K562 (cell line): Measurements from ENCODE around the gene CLCF1. TPM values are rescaled to one million over a fixed set of nuclear protein-coding genes. Genes with fewer than 3 reads are reported as not detected.

Source experiments
- ATF1 ChIP-seq, 2 experiments: fragments of 450-650 bp in 1 of 2; IDR thresholded peaks; 2 replicates each; pipeline ENCODE4 v1.6.1; 2016; ENCODE audit warnings: missing compliant biosample characterization in 1 of 2, missing genetic modification characterization in 1 of 2
- CBFB ChIP-seq: sonication (generic); formaldehyde crosslinking; IDR thresholded peaks from 2 replicates; pipeline ENCODE4 v1.4.0; 2020; ENCODE audit warnings: mild to moderate bottlenecking, missing genetic modification reagents
- DACH1 ChIP-seq: fragments of 450-650 bp; IDR thresholded peaks from 2 replicates; pipeline ENCODE4 v1.6.1; 2018; ENCODE audit not compliant: partially characterized antibody
- POLR2AphosphoS2 ChIP-seq: IDR thresholded peaks from 2 replicates; pipeline ENCODE4 v1.6.1; 2012; ENCODE audit warnings: low read length, improper control_type of control experiment
- POLR2B ChIP-seq: fragments of 450-650 bp; IDR thresholded peaks from 2 replicates; pipeline ENCODE4 v1.6.1; 2018; ENCODE audit warnings: low read depth; ENCODE audit not compliant: partially characterized antibody
- POLR2H ChIP-seq: IDR thresholded peaks from 2 replicates; pipeline ENCODE4 v1.6.1; 2016; ENCODE audit warnings: missing genetic modification characterization, low read depth, mild to moderate bottlenecking, control low read depth, missing compliant biosample characterization, moderate library complexity
- ZNF263 ChIP-seq: sonication (generic); formaldehyde crosslinking; IDR thresholded peaks from 2 replicates; pipeline ENCODE4 v1.8.0; 2022; ENCODE audit warnings: mild to moderate bottlenecking, missing genetic modification reagents, borderline replicate concordance
- polyA plus RNA-seq, 8 experiments: library from polyadenylated mRNA; depleted of rRNA in 4 of 8; stranded (reverse) in 5 of 8; unstranded in 3 of 8; fragments of >200 nt; fragmentation: Nextera tagmentation in 2 of 8; fragmentation: Illumina TruSeq in 1 of 8; extraction: Ambion mirVana in 2 of 8; extraction: Trizol in 1 of 8; gene quantifications; 2 replicates each; pipeline versions ENCODE4 v1.2.1 to v1.2.3, GENCODE V29; 2011 to 2014; ENCODE audit warnings: inconsistent platforms in 1 of 8, missing spikeins in 1 of 8
- total RNA-seq, 7 experiments: library from RNA; depleted of rRNA in 6 of 7; stranded (reverse); fragments of >200 nt in 6 of 7; fragmentation: Illumina TruSeq in 2 of 7; extraction: Trizol in 2 of 7; gene quantifications; 2 replicates each; pipeline versions ENCODE4 v1.2.1 to v1.2.3, GENCODE V29; 2011 to 2021; ENCODE audit warnings: low replicate concordance in 1 of 7
- TF ChIP-seq, protein P1 (sequence below), 2 experiments: fragments of 450-650 bp; formaldehyde crosslinking in 1 of 2; IDR thresholded peaks; 2 replicates each; pipeline versions ENCODE4 v1.4.0 to v1.6.1; 2014 to 2020; ENCODE audit warnings: mild to moderate bottlenecking in 2 of 2, borderline replicate concordance in 1 of 2, low read depth in 1 of 2
- TF ChIP-seq, protein P2 (sequence below): fragments of 250-450 bp; sonication (Bioruptor Pico); IDR thresholded peaks from 2 replicates; pipeline ENCODE4 v1.4.0; 2020; ENCODE audit warnings: borderline replicate concordance
- TF ChIP-seq, protein P3 (sequence below): fragments of 250-450 bp; sonication (Bioruptor Pico); IDR thresholded peaks from 2 replicates; pipeline ENCODE4 v1.9.0; 2021; ENCODE audit warnings: mild to moderate bottlenecking, inconsistent platforms
- TF ChIP-seq, protein P4 (sequence below), 2 experiments: IDR thresholded peaks; 2 replicates each; pipeline ENCODE4 v1.6.1; 2011; ENCODE audit warnings: borderline replicate concordance in 1 of 2, control low read depth in 1 of 2, low read depth in 1 of 2, low read length in 1 of 2, mild to moderate bottlenecking in 1 of 2, mixed read lengths in 1 of 2, moderate library complexity in 1 of 2; ENCODE audit not compliant: insufficient read depth in 1 of 2, insufficient read length in 1 of 2, poor library complexity in 1 of 2, severe bottlenecking in 1 of 2; ENCODE audit errors: extremely low read depth in 1 of 2

Gene CLCF1
- total and polyA plus RNA-seq, 9 of the 15 experiments (the other 6 are each of a cell fraction or from before 2014, with no cell fraction given), result 0.49 to 5.8 (median 3.0) TPM

DNA sequence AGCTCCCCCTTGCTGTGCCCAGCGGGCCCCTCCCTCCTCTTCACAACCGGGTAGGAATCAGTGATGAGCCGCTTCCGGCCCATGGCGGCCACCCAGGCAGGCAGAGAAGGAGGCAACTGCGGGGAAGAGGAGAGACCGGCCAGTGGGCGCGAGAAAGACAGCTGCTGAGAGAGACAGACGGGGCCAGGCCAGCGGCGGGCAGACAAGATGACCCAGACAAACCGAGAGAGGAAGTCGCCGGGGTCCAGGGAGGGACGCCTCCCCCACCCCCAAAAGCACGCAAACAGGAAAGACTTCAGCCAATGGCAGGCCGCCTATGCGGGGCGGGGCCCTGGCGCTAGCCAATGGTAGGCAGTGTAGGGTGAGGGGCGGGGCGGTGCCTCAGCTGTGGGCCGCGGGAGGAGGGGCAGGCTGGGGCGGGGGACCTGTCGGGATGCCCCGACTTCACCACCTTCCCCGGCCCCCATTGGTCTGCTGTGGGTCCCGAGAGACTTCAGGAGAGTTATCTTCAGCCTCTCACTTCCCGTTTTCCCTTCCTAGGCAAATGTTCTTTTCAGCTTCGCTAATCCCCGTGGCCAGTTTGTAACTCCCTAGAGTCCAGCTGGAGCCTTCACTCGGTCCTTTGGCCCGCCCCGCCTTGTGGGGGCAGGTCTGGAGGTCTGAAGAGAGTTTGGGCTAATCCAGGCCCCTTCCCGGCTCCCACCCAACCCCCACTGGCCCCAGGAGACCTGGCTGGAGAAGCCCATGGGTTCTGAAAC is 19.9 kb downstream of the CLCF1 start, which contains the start of gene POLD4 (continued):
- TF ChIP-seq, protein P1, sequence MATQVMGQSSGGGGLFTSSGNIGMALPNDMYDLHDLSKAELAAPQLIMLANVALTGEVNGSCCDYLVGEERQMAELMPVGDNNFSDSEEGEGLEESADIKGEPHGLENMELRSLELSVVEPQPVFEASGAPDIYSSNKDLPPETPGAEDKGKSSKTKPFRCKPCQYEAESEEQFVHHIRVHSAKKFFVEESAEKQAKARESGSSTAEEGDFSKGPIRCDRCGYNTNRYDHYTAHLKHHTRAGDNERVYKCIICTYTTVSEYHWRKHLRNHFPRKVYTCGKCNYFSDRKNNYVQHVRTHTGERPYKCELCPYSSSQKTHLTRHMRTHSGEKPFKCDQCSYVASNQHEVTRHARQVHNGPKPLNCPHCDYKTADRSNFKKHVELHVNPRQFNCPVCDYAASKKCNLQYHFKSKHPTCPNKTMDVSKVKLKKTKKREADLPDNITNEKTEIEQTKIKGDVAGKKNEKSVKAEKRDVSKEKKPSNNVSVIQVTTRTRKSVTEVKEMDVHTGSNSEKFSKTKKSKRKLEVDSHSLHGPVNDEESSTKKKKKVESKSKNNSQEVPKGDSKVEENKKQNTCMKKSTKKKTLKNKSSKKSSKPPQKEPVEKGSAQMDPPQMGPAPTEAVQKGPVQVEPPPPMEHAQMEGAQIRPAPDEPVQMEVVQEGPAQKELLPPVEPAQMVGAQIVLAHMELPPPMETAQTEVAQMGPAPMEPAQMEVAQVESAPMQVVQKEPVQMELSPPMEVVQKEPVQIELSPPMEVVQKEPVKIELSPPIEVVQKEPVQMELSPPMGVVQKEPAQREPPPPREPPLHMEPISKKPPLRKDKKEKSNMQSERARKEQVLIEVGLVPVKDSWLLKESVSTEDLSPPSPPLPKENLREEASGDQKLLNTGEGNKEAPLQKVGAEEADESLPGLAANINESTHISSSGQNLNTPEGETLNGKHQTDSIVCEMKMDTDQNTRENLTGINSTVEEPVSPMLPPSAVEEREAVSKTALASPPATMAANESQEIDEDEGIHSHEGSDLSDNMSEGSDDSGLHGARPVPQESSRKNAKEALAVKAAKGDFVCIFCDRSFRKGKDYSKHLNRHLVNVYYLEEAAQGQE (IDR thresholded peaks at IDR 0.05; ENCODE audit: borderline replicate concordance), result no peak
- TF ChIP-seq, protein P1 (CRISPR knock-in tag; IDR thresholded peaks at IDR 0.05; ENCODE audit: low read depth), result no peak
- TF ChIP-seq ATF1 (CRISPR knock-in tag; IDR thresholded peaks at IDR 0.05), result no peak
- peak; percentile 57; the same call in 1 of the 2 replicates for TF ChIP-seq ATF1 (tag; IDR thresholded peaks at IDR 0.05)
- TF ChIP-seq CBFB (CRISPR knock-in tag), result no peak
- TF ChIP-seq, protein P2, sequence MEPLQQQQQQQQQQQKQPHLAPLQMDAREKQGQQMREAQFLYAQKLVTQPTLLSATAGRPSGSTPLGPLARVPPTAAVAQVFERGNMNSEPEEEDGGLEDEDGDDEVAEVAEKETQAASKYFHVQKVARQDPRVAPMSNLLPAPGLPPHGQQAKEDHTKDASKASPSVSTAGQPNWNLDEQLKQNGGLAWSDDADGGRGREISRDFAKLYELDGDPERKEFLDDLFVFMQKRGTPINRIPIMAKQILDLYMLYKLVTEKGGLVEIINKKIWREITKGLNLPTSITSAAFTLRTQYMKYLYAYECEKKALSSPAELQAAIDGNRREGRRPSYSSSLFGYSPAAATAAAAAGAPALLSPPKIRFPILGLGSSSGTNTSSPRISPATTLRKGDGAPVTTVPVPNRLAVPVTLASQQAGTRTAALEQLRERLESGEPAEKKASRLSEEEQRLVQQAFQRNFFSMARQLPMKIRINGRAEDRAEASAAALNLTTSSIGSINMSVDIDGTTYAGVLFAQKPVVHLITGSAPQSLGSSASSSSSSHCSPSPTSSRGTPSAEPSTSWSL (CRISPR knock-in tag), result 0 out of 2 replicates have a peak, but pooled peaks have one; percentile 59
- TF ChIP-seq DACH1, result peak; percentile 58
- TF ChIP-seq, protein P3, sequence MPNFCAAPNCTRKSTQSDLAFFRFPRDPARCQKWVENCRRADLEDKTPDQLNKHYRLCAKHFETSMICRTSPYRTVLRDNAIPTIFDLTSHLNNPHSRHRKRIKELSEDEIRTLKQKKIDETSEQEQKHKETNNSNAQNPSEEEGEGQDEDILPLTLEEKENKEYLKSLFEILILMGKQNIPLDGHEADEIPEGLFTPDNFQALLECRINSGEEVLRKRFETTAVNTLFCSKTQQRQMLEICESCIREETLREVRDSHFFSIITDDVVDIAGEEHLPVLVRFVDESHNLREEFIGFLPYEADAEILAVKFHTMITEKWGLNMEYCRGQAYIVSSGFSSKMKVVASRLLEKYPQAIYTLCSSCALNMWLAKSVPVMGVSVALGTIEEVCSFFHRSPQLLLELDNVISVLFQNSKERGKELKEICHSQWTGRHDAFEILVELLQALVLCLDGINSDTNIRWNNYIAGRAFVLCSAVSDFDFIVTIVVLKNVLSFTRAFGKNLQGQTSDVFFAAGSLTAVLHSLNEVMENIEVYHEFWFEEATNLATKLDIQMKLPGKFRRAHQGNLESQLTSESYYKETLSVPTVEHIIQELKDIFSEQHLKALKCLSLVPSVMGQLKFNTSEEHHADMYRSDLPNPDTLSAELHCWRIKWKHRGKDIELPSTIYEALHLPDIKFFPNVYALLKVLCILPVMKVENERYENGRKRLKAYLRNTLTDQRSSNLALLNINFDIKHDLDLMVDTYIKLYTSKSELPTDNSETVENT (CRISPR knock-in tag), result no peak
- 0 out of 2 replicates have a peak, but pooled peaks have one; percentile 44 for TF ChIP-seq ZNF263
- TF ChIP-seq POLR2B, result peak; percentile 83
- TF ChIP-seq POLR2H (tag), result peak; percentile 63; the same call in 1 of the 2 replicates
- TF ChIP-seq, protein P4, sequence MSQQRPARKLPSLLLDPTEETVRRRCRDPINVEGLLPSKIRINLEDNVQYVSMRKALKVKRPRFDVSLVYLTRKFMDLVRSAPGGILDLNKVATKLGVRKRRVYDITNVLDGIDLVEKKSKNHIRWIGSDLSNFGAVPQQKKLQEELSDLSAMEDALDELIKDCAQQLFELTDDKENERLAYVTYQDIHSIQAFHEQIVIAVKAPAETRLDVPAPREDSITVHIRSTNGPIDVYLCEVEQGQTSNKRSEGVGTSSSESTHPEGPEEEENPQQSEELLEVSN (IDR thresholded peaks at IDR 0.05; ENCODE audit: borderline replicate concordance in 1 of 2, extremely low read depth in 1 of 2, insufficient read depth in 1 of 2, insufficient read length in 1 of 2, low read depth in 1 of 2, low read length in 1 of 2, poor library complexity in 1 of 2, severe bottlenecking in 1 of 2), result peak in 1 of 2 experiments; percentile 11
- TF ChIP-seq POLR2AphosphoS2, result no peak
